ENCODE data around the gene NALCN. TPM values are rescaled to one million over a fixed set of nuclear protein-coding genes. Genes with fewer than 3 reads are reported as not detected.

NALCN gene
- total and polyA plus RNA-seq, 2 of the 8 experiments (the other 6 are each of a cell fraction or from before 2014, with no cell fraction given): 0.26 to 0.54 TPM

- TF ChIP-seq CTBP2 (IDR thresholded peaks at IDR 0.05; ENCODE audit: borderline replicate concordance, insufficient read depth, insufficient read length, low read length) (no peak), ATF3 (IDR thresholded peaks at IDR 0.05; ENCODE audit: insufficient read depth, low read depth, low read length) (no peak), POU5F1 (IDR thresholded peaks at IDR 0.05; ENCODE audit: low read depth, low read length) (no peak), SUZ12 (IDR thresholded peaks at IDR 0.05; ENCODE audit: low read length) (no peak), SIN3A (conservative IDR thresholded peaks at IDR 0.05 in 1 of 2, IDR thresholded peaks at IDR 0.05 in 1 of 2; ENCODE audit: low read depth in 1 of 2, low read length in 2 of 2) (no peak)
These were observed 123.6 kb downstream of the NALCN start (continued) for GRCh38 chr13:101292711-101293110.

Data from H1 (cell line).